NCI-H748 (cell line): ENCODE measurements around the gene LPP.

Source experiments
- DNase-seq: peaks from one replicate; lab custom pipeline; 2025; ENCODE audit not compliant: unreplicated experiment; lab: John Stamatoyannopoulos, UW

The LPP gene

DNA sequence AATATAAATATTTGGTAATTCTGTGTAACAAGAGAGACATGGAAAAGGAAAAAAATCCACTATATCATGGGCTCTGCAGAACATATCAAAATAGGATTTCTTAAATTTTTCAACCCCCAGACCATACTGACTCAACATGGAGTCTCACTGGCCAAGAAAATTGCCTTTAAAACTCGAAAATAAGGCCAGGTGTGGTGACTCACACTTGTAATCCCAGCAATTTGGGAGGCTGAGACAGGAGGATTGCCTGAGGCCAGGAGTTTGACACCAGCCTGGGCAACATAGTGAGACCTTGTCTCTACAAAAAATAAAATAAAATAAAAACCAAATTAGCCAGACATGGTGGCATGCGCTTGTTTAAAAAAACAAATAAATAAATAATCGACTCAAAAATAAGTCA lies 723.4 kb downstream of the LPP start:
- DNase-seq: no peak

DNA sequence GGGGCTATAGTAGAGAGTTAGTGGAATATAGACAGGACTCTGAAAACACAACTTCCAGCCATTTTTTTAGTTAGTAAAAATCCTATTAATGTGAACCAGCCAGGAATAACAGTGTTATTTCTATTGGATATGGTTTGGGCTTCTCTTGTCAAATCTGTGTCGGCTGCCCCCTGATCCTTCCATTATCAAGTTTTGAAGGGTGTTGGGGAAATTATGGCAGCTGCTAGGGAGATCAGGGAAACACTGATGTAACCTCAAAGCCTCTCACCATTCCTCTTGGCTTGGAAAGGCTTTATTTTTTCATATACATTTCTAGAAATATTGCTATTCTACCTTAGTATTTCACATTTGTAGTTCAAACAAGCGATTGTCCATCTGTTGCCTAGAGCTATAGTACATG lies 724.1 kb downstream of the LPP start:
- no peak for DNase-seq

DNA sequence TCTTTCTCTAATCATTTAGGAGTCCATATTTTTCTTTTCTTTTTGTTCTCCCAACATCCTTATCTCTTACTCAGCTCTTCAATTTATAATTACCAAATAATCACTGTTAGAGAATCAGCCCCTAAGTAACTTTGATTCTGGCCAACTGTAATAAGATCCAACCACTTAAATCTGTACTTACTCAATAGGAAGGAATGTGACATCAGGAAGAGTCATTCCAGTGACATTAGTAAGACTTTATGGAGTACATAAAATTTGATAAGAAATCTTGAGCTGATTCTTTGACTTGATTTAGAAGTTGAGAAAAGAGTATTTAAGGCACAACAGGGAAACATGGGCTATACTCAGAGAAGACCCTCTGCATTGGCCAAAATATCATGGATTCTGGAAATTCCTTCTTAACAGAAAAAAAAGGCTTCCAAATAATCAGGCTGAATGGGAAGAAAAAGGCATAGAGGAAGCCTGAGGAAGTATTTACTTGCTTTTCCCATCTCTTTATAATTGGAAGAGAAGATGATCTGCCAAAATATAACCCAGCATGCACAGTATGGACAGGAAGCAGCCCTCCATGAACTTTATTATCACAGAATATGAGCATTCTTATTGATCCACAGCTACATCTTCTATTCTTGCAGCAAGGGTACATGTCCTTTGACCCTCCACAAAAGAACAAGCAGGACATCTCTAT lies 728.1 kb downstream of the LPP start:
- DNase-seq: no peak

DNA sequence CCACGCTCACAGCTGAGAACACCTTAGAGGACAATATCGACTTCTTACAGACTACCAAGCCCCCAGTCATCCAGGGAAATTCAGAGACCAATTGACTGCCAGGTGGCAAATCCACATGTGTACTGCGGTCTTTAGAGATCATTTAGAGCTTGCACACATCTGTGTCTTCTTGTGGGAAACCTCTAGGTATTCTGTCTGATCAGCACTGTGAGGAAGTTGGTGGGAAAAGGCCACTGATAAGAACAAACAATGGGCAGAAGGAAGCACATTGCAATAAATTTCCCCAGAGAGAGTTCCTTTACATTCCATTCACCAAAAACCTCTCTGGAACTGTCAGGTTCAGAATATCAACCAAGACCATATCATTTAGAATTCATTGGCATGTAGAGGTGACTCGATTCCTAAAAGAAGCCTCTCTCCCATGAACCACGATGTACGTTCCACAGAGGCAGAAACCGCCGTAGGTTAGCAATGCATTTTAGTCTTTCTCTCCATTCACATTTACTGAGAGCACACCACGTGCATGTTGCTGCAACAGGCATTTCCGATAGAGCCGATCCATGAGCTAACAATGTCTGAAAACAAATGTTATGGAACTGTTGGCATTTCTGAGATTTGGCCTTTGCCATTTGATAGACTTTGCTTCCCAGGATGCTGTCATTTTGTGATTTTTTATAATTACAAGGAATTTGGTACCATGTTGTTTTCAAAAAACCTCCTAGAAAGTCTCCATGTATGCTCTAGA lies 730.5 kb downstream of the LPP start:
- no peak for DNase-seq

DNA sequence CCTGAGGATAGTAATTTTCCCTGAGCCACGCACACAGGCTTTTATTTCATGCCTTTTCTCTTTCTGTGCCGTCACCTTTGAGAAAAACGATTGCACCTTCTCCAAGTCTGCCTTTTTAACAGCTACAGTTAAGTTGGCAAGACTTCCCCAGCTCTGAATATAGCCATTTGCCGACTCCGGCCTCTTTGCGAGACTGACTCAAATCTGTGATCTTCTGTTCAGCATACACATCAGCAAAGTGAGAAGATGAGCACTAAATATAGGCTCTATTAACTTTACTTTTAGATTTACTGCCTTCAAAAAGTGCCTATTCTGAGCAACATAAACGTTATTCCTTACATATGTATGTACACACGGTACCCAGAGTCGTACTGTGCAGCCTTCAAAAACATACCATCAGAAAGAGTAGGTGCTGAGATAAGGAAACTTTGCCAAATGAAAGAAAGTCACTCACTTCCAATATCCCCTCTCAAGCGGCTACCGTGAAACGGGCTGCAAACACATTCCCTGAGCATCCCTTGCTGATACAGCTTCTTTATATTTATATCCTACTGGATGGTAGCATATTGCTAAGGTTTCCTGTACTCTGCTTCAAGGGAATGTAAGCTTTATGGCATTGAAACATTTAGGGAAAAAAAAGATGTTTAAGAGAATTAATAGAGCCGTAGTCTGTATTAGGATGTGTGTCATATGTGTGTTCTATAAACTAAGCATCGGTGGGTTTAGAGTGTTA lies 734.5 kb downstream of the LPP start:
- DNase-seq: no peak

DNA sequence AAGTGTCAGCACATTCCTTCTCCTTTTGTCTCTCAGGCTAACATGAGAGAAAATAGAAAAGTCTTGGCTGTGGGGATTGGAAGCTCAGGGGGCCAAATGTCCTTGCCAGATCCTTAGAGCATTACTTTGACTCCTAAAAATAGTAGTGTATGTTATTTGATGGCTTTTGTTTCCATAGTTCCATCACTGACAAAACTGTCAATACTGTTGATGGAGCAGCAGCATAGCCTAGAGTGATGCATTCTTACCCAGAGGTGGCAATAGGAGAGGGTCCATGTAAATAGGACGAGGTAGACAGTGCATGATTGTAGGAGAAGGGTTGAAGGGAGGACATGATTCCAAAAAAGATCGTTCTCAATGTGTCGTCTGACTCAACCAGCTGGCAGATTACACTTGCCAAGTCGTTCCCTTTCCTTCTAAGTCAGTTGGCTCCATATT lies 735.1 kb downstream of the LPP start:
- no peak for DNase-seq

DNA sequence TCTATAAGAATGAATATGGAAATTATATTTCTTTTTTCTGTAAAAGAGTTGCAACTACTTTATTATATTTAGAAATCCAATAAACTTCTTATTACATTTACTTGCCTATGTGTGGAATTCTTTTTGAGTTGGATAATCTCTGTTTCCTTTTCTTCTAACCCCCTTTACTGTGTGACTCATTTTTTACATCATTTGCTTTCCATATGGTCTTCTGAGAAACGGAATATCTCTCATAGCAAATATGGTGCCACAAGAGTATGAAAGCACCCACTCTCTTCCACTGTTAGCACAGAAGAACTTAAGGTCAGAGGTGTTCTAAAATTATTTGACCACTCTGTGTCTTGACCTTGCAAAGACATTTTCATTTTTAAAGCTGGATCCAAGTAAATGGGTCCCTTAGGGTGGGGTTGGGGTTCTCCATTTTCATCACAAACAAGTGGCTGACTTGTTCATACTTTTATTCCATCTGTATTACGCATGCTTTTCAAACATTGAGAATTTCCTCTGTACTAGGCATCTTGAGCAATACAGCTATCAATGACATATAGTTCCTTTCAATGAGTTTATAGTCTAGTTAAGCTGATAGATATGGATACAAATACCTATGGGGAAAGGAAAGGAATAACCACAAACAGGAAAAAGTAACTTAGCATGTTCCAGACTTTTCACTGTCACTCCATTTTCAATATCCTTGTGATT lies 736.8 kb downstream of the LPP start:
- no peak for DNase-seq

DNA sequence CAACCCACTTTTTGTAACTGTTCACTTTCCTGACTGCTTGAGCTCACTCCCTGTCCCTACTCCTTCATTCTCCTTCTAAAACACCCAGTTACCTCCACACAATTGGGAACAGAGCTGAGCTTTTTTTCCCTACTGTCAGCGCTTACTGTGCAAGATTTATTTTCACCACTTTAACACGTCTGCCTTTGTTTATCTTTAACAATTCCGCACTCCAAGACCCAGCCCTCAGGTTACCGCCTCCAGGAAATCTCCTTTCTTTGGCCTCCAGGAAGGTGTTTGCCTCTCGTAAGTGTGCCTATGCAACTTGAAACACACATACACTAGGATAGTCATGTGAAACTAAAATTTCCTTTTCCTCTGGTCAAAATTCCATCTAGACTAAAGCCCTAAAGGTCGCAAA lies 745.9 kb downstream of the LPP start:
- DNase-seq: no peak

DNA sequence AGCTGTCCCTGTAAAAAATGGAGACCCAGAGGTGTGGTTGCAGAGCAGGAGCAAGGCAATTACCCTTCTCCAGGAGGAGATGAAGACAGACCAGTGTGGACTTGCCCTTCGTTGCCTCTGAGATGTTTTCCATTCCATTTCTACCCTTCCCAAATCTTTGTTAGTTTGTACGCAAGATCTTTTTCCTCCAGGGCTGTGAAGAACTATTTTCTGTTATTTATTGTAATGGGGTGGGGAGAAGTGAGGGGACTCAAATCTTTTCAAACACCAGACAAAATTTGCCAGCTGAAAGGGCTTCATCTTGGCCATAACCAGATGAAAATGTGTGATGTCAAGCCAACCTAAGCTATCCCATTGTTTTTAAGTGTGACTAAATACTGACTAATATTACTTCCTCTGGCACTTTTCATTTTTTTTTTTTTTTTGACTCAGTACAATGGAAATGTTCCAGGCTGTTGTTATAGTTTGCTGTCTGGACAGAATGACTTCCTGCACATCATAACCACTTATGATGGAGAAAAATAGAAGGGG lies 746.5 kb downstream of the LPP start:
- no peak for DNase-seq

DNA sequence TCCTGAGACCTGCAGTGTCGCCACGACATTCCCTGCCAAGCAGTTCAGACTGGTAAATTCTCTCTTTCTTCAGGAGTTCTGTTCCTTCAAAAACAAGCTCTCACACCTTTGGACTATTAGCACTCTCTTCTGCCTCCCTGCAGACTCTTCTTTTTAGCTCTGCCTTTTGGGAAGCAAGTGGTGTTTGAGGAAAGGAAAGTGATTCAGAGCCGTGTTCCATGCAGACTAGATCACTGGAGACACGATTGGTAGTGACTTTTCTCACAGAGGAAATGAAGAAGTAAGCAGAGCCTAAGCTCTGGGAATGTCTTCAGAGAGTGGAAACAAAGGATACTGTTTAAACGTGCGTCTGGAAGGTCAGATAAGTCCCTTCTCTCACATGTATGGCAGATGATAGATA lies 747.2 kb downstream of the LPP start:
- no peak for DNase-seq

DNA sequence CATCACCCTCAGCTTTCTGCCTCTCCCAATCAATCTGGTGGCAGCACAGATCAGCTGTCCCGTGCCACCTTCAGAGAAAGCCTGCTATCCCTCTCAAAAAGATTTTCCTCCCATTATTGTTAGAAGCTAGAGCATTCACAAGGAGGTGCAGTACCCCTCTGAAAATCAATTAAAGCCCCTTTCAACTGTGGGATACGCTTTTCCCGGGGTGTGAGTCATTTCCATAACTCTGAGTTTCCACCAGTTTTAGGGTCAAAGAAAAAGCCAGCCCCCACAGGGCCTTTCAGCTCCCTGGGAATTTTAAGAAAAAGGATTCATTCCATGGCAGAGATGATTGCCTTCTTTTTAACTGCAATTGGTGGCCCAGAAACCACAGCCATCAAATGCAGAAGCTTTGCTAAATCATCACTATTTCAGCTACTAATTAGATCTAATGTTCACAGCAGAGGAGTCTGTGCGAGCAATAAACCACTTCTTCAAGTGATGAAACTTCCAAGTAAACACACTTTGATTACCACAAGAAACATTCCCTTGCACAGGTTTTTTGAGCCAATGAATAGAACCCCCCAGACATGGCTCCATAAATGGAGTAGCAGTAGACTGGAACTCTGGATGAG lies 747.8 kb downstream of the LPP start:
- no peak for DNase-seq

DNA sequence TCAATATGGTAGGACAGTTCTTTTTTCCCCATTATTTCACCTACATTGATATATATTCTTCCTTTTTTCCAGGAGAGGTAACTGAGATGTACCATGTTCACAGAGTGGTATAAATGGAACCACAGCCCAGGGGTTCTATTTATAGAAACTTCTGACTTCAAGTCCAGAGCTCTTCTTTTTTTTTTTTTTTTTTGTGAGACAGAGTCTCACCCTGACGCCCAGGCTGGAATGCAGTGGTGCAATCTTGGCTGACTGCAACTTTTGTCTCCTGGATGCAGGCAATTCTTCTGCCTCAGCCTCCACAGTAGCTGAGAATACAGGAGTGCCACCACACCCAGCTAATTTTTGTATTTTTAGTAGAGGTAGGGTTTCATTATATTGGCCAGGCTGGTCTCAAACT lies 750.7 kb downstream of the LPP start:
- no peak for DNase-seq

DNA sequence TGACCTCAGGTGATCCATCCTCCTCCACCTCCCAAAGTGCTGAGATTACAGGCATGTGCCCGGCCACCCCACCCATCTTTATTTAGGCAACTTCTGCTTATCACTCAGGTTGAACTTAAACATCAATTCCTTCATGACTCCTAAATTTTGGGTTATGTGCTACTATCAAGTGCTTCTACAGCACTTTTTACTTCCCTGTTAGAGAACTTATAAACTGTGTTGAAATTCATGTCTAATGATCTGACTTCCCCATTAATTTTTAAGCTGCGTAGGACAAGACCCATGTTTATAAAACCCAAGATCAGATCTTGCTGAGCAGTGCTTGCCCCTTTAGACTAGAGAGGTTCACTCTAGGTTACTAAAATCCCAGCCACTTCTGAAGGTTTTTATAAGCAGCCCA lies 751.6 kb downstream of the LPP start:
- no peak for DNase-seq

DNA sequence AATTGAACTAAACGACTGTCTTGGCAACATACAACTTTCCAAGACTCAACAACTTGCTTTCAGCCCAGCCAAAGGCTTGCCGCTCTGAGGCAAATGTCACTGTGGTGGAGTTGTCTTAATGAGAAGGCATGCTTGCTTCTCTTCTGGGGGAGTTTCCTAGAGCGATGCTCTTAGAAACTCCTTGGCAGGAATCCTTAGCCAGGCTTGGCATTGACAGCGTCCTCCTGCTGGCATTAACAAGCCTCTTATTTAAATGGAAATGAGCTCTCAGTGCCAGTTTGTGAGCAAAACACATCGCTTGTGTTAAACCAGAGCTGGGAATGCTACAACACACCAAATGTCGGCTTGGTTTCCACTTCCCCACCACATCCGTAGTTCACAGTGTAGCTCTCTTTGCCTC lies 752.3 kb downstream of the LPP start:
- no peak for DNase-seq

DNA sequence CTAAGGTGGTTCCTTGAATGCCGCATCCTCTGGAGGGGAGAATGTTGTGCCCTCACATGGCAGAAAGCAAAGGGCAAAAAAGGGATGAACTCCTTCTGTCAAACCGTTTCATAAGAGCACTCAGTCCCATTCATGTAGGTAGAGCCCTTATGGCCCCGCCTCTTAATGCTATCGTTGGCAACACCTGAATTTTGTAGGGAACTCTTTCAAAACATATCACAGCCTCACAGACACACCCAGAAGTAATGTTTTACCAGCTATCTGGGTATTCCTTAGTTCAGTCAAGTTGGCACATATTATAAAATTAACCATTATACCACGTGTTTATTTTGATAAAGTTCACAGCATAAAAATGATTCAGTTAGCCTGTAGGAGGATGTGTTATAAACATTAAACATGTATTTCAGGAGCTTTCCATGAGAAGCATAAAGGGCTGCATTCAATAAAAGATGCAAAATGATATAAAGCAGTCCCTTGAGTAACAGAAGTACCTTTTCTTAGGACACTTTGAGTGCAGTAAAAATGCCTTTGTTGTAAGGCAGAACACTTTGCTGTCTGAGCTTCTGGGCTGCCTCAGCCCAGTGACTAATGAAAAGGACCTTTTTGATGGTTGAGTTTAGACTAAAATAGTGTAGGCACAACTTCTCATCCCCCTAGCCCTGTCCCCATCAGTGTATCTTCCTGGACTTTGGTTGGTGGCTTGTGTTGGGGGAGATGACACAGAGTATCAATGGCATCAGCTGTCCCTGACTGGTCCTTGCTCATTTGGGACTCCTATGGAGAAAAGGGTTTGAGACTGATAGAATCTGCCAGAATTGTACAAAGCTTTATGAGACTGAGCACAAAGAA lies 754.3 kb downstream of the LPP start:
- no peak for DNase-seq

DNA sequence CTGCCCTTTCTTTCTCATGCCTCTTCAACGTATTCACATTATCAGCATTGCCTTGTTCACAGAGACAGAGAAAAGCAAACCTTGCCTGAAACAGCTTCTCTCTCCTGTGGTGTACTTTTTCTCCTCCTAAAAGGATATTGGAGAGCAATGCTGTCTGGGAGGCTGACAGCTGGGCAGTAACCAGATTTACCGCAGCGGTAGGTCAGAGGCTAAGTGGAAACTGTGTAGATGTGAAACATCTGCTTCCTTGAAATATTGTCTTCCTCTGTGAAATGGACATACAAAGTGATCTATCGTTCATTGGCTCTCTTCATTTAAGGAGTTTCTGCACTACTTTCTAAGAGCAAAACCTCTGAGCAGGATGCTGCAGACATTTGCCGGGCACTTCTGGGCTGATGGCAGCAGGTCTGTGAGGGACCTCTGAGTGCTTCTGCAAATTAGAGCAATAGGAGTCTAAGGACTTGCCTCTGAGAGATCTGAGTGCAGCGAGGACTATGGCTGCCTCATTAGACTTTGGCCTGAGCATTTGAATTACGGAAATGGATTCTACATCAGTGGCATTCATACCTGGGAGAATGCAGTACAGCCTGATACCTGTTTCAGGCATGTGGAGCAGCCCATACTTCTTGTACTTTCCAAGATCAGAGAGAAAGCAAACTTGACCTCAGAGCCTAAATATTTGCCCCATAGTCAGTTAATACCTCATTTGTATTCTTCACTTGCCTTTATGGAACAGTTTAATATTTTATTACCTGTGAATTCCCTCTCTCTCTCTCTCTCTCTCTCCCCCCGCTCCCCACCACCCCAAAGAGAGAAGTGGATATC lies 757.3 kb downstream of the LPP start:
- no peak for DNase-seq

DNA sequence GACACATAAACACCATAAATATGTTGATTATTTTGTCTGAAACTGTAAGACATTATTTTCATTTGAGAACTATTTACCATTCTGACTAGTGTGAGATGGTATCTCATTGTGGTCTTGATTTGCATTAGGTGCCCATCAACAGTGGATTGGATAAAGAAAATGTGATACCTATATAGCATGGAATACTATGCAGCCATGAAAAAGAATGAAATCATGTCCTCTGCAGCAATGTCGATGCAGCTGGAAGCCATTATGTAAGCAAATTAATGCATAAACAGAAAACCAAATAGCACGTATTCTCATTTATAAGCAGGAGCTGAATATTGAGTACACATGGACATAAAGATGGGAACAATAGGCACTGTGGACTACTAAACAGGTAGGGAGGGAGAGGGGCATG lies 759.1 kb downstream of the LPP start:
- no peak for DNase-seq

DNA sequence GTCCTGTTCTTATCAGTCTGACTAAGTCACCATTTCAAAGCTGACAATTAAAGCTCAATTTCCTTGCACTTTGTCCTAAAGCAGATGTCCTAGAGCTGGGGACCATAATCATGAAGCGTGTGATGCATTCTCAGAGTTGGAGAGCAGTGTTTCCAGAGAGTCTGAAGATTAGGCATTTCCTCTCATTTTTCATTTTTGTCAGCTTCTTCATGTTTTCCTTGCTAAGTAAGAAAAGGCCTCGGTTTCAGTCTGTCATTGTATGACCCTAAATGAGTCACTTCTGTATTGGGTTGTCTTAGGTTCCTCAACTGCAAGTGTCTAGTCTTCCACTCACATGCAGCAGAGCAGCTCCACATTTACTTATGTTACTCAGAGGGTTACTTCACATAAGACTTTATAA lies 760.6 kb downstream of the LPP start:
- DNase-seq: no peak

DNA sequence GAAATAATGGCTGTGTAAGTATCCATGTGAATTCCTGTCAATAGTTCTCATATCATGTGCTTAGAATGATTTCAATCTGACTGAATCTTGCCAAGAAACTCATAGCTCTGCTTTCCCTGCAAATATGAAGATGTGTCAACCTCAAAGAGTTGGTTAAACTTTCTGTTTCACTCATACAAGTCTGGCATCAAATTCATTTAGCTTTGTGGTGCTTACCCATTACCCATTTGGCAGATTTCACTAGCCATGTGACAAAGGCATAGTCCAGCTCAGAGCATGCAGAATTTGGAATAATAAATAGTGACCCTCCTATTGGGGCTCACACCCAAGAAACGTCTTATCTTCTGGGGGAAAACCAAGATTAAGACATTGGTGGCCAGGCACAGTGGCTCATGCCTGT lies 761.2 kb downstream of the LPP start:
- no peak for DNase-seq
